Neural progenitor cell (in vitro differentiated cells): ENCODE results near the gene SLC9A5.

Experiments used
- EZH2 ChIP-seq: fragments of 200-600 bp; sonication (generic); IDR thresholded peaks from 2 replicates; pipeline ENCODE4 v1.6.1; 2017; ENCODE audit warnings: antibody characterized with exemption, mild to moderate bottlenecking, moderate library complexity
- EZH2phosphoT487 ChIP-seq: fragments of 200-600 bp; sonication (generic); IDR thresholded peaks from 2 replicates; pipeline ENCODE4 v1.6.1; 2017; ENCODE audit warnings: antibody characterized with exemption
- TF ChIP-seq, protein P1 (sequence below): fragments of 200-600 bp; sonication (generic); IDR thresholded peaks from 2 replicates; pipeline ENCODE4 v1.5.1; 2017; ENCODE audit warnings: antibody characterized with exemption, mild to moderate bottlenecking

GRCh38 chr16:67240506-67240905 lies 8.3 kb upstream of the SLC9A5 start:
- TF ChIP-seq, protein P1, sequence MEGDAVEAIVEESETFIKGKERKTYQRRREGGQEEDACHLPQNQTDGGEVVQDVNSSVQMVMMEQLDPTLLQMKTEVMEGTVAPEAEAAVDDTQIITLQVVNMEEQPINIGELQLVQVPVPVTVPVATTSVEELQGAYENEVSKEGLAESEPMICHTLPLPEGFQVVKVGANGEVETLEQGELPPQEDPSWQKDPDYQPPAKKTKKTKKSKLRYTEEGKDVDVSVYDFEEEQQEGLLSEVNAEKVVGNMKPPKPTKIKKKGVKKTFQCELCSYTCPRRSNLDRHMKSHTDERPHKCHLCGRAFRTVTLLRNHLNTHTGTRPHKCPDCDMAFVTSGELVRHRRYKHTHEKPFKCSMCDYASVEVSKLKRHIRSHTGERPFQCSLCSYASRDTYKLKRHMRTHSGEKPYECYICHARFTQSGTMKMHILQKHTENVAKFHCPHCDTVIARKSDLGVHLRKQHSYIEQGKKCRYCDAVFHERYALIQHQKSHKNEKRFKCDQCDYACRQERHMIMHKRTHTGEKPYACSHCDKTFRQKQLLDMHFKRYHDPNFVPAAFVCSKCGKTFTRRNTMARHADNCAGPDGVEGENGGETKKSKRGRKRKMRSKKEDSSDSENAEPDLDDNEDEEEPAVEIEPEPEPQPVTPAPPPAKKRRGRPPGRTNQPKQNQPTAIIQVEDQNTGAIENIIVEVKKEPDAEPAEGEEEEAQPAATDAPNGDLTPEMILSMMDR: no peak
- TF ChIP-seq EZH2: no peak
- no peak for TF ChIP-seq EZH2phosphoT487
